Measurements from ENCODE around the gene KRTAP9-6.

DNA sequence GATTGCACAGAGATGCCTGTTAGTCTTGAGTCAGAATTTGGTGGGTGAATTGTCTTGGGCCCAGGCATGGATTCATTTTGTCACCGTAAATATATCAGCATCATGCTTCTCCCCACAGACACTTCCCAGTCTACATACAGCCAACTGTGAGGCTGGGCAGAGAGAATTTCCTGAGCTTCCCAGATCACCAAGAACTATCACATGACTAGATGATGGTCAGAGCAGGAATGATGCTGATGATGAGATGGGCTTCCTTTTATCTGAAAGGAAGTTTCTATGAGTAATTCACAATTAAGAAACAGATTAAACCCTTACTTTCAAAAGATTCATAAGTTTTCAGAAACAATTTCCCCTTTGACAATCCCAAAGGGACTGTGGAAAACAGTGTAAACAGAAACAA is 10.3 kb upstream of the KRTAP9-6 start:
- no peak for TF ChIP-seq CTCF (conservative IDR thresholded peaks at IDR 0.05)
- no peak for TF ChIP-seq ZFX (IDR thresholded peaks at IDR 0.05)

All from C4-2B (cell line).